Endothelial cell of umbilical vein (primary cell): ENCODE results near the gene CDC42SE2.
"Not testable (repeated sequence)": the region's sequence is repeated elsewhere in the genome, so short reads cannot be mapped to it uniquely, and the experiment has no call there.

Experiments used
- CTCF ChIP-seq, 2 donors: IDR thresholded peaks; 1 replicate in 1 of 2; 2 replicates in 1 of 2; pipeline ENCODE4 v1.5.1; 2011; ENCODE audit warnings: low read length in 2 of 2, mild to moderate bottlenecking in 2 of 2, moderate library complexity in 2 of 2, control low read depth in 1 of 2, inconsistent platforms in 1 of 2, low read depth in 1 of 2; ENCODE audit not compliant: insufficient read depth in 1 of 2; ENCODE audit errors: extremely low read depth in 1 of 2
- POLR2AphosphoS5 ChIP-seq: IDR thresholded peaks from 2 replicates; pipeline ENCODE4 v1.6.1; 2012; ENCODE audit warnings: low read depth, mild to moderate bottlenecking, control low read depth, low read length, moderate library complexity; ENCODE audit not compliant: insufficient read depth

- TF ChIP-seq CTCF (IDR thresholded peaks at IDR 0.05; ENCODE audit: extremely low read depth in 1 of 2, insufficient read depth in 1 of 2, low read depth in 1 of 2, low read length in 2 of 2); POLR2AphosphoS5: not testable (repeated sequence)
Observed at GRCh38 chr5:131278741-131279124, 14.9 kb downstream of the CDC42SE2 start.
